Mucosa of stomach (tissue), 1 donor: Measurements from ENCODE around the gene VSIG8.

ENCODE experiments used
- H3K27me3 ChIP-seq: one replicate; pipeline ENCODE4 v1.7.0; 2013; ENCODE audit warnings: mild to moderate bottlenecking, low read length; ENCODE audit not compliant: control insufficient read depth, insufficient read depth
- H3K36me3 ChIP-seq: one replicate; pipeline ENCODE4 v1.7.0; 2013; ENCODE audit warnings: low read length; ENCODE audit not compliant: control insufficient read depth, insufficient read depth
- H3K4me1 ChIP-seq: one replicate; pipeline ENCODE4 v1.7.0; 2013; ENCODE audit warnings: mild to moderate bottlenecking, low read length; ENCODE audit not compliant: control insufficient read depth, insufficient read depth
- H3K4me3 ChIP-seq: one replicate; pipeline ENCODE4 v1.7.0; 2013; ENCODE audit warnings: low read length
- H3K9ac ChIP-seq: one replicate; pipeline ENCODE4 v1.7.0; 2013; ENCODE audit warnings: mild to moderate bottlenecking, low read length, moderate library complexity
- H3K9me3 ChIP-seq: one replicate; pipeline ENCODE4 v1.7.0; 2013; ENCODE audit warnings: mild to moderate bottlenecking, low read length, moderate library complexity; ENCODE audit not compliant: control insufficient read depth
- donor health status: Pancreatic carcinoma.

The VSIG8 gene

GRCh38 chr1:159866066-159866465 is 3.6 kb upstream of the VSIG8 start:
- Histone ChIP-seq H3K4me3 (no peak overlapping the region), H3K27me3 (peaks cover 3% of the 10 kb centered on the region), H3K4me1 (peaks cover 35% of the 10 kb centered on the region), H3K9me3 (no peaks in the 10 kb centered on the region), H3K9ac (no peak overlapping the region), H3K36me3 (no peaks in the 10 kb centered on the region)

- Histone ChIP-seq H3K4me1 (peaks cover 33% of the 10 kb centered on the region), H3K9me3 (no peaks in the 10 kb centered on the region), H3K27me3 (peaks cover 3% of the 10 kb centered on the region), H3K36me3 (no peaks in the 10 kb centered on the region), H3K4me3 (no peak overlapping the region), H3K9ac (no peak overlapping the region)
Observed at GRCh38 chr1:159864262-159864661, 1.8 kb upstream of the VSIG8 start.

- Histone ChIP-seq H3K4me3 (no peak overlapping the region), H3K9me3 (no peaks in the 10 kb centered on the region), H3K27me3 (peaks cover 3% of the 10 kb centered on the region), H3K4me1 (peaks cover 11% of the 10 kb centered on the region), H3K9ac (no peak overlapping the region), H3K36me3 (no peaks in the 10 kb centered on the region)
Observed at GRCh38 chr1:159862031-159862430, 426 bp downstream of the VSIG8 start.

- Histone ChIP-seq H3K27me3 (peaks cover 3% of the 10 kb centered on the region), H3K36me3 (no peaks in the 10 kb centered on the region), H3K4me1 (peaks cover 6% of the 10 kb centered on the region), H3K9ac (no peak overlapping the region), H3K4me3 (no peak overlapping the region), H3K9me3 (no peaks in the 10 kb centered on the region)
Observed at GRCh38 chr1:159861218-159861617, 1.2 kb downstream of the VSIG8 start.

GRCh38 chr1:159860456-159860855 is 2.0 kb downstream of the VSIG8 start:
- H3K4me3 ChIP-seq = no peak overlapping the region
- H3K36me3 ChIP-seq = no peaks in the 10 kb centered on the region
- peaks cover 3% of the 10 kb centered on the region for H3K27me3 ChIP-seq
- H3K9me3 ChIP-seq = no peaks in the 10 kb centered on the region
- no peak overlapping the region for H3K9ac ChIP-seq
- peaks cover 6% of the 10 kb centered on the region for H3K4me1 ChIP-seq

GRCh38 chr1:159859767-159860322 is 2.6 kb downstream of the VSIG8 start:
- Histone ChIP-seq H3K27me3 (peaks cover 3% of the 10 kb centered on the region), H3K9me3 (no peaks in the 10 kb centered on the region), H3K4me1 (peaks cover 6% of the 10 kb centered on the region), H3K4me3 (no peak overlapping the region), H3K36me3 (no peaks in the 10 kb centered on the region), H3K9ac (no peak overlapping the region)

GRCh38 chr1:159857889-159858288 is 4.6 kb downstream of the VSIG8 start:
- Histone ChIP-seq H3K9me3 (no peaks in the 10 kb centered on the region), H3K4me3 (no peak overlapping the region), H3K27me3 (peaks cover 3% of the 10 kb centered on the region), H3K4me1 (peaks cover 9% of the 10 kb centered on the region), H3K36me3 (no peaks in the 10 kb centered on the region), H3K9ac (no peak overlapping the region)

- H3K36me3 ChIP-seq = no peaks in the 10 kb centered on the region
- H3K4me1 ChIP-seq = peaks cover 9% of the 10 kb centered on the region
- no peaks in the 10 kb centered on the region for H3K9me3 ChIP-seq
- H3K4me3 ChIP-seq = no peak overlapping the region
- no peak overlapping the region for H3K9ac ChIP-seq
- H3K27me3 ChIP-seq = no peaks in the 10 kb centered on the region
Observed at GRCh38 chr1:159856576-159856975, 5.9 kb downstream of the VSIG8 start.

- no peaks in the 10 kb centered on the region for H3K36me3 ChIP-seq
- H3K4me3 ChIP-seq = no peak overlapping the region
- no peak overlapping the region for H3K9ac ChIP-seq
- no peaks in the 10 kb centered on the region for H3K9me3 ChIP-seq
- no peaks in the 10 kb centered on the region for H3K27me3 ChIP-seq
- H3K4me1 ChIP-seq = peaks cover 9% of the 10 kb centered on the region
Observed at GRCh38 chr1:159855709-159856108, 6.7 kb downstream of the VSIG8 start.

GRCh38 chr1:159854693-159855192 is 7.7 kb downstream of the VSIG8 start:
- Histone ChIP-seq H3K9me3 (no peaks in the 10 kb centered on the region), H3K36me3 (no peaks in the 10 kb centered on the region), H3K27me3 (no peaks in the 10 kb centered on the region), H3K4me1 (peaks cover 7% of the 10 kb centered on the region), H3K4me3 (peak overlapping the region; percentile 34), H3K9ac (peak overlapping the region; percentile 86)

- Histone ChIP-seq H3K36me3 (no peaks in the 10 kb centered on the region), H3K27me3 (no peaks in the 10 kb centered on the region), H3K4me1 (peaks cover 3% of the 10 kb centered on the region), H3K9ac (peak overlapping the region; percentile 86), H3K4me3 (peak overlapping the region; percentile 34), H3K9me3 (no peaks in the 10 kb centered on the region)
Observed at GRCh38 chr1:159854116-159854692, 8.3 kb downstream of the VSIG8 start.

- no peak overlapping the region for H3K4me3 ChIP-seq
- H3K27me3 ChIP-seq = no peaks in the 10 kb centered on the region
- H3K9me3 ChIP-seq = no peaks in the 10 kb centered on the region
- H3K36me3 ChIP-seq = no peaks in the 10 kb centered on the region
- H3K4me1 ChIP-seq = peaks cover 3% of the 10 kb centered on the region
- peak overlapping the region; percentile 86 for H3K9ac ChIP-seq
Observed at GRCh38 chr1:159853417-159854115, 8.9 kb downstream of the VSIG8 start.
